NCI-H460 (cell line): Measurements from ENCODE around the gene DESI1. TPM values are rescaled to one million over a fixed set of nuclear protein-coding genes. Genes with fewer than 3 reads are reported as not detected.
"Not testable (repeated sequence)": the region's sequence is repeated elsewhere in the genome, so short reads cannot be mapped to it uniquely, and the experiment has no call there.

Source experiments
- DNase-seq: peaks from one replicate; pipeline ENCODE4 v3.0.0-alpha.2; 2016; ENCODE audit warnings: low read depth; ENCODE audit errors: extremely low read depth
- total RNA-seq: library from RNA; depleted of rRNA; stranded (reverse); fragments of >200 nt; shearing (Covaris generic); gene quantifications from 2 replicates; pipeline ENCODE4 v1.2.3, GENCODE V29; 2014

The DESI1 gene
- total RNA-seq, 1 experiment from 2014 or later = 32.4 TPM

GRCh38 chr22:41589391-41590241, 31.2 kb downstream of the DESI1 start, which contains the start of gene PMM1:
TSS of gene PMM1 (minus strand) at chr22:41589840. CDS start at chr22:41589805, 35 bp downstream.
- DNase-seq = peak; percentile 99

GRCh38 chr22:41587347-41587723, 33.5 kb downstream of the DESI1 start:
- no peak for DNase-seq

GRCh38 chr22:41585898-41586297, 34.9 kb downstream of the DESI1 start:
- DNase-seq = no peak

- DNase-seq = no peak
Observed at GRCh38 chr22:41584881-41585280, 36.0 kb downstream of the DESI1 start.

- no peak for DNase-seq
Observed at GRCh38 chr22:41582694-41583093, 38.1 kb downstream of the DESI1 start.

- no peak for DNase-seq
Observed at GRCh38 chr22:41579997-41580355, 40.9 kb downstream of the DESI1 start.

- no peak for DNase-seq
Observed at GRCh38 chr22:41579297-41579996, 41.4 kb downstream of the DESI1 start.

GRCh38 chr22:41578818-41579217, 42.0 kb downstream of the DESI1 start:
- no peak for DNase-seq

- DNase-seq = no peak
Observed at GRCh38 chr22:41578114-41578513, 42.7 kb downstream of the DESI1 start.

GRCh38 chr22:41576877-41577276, 44.0 kb downstream of the DESI1 start:
- peak; percentile 42 for DNase-seq

- DNase-seq = no peak
Observed at GRCh38 chr22:41575533-41575932, 45.3 kb downstream of the DESI1 start.

GRCh38 chr22:41574847-41575381, 45.9 kb downstream of the DESI1 start:
- no peak for DNase-seq

GRCh38 chr22:41573677-41574076, 47.2 kb downstream of the DESI1 start:
- DNase-seq = no peak

GRCh38 chr22:41572305-41572704, 48.5 kb downstream of the DESI1 start:
- DNase-seq = not testable (repeated sequence)

- DNase-seq = no peak
Observed at GRCh38 chr22:41571786-41572185, 49.1 kb downstream of the DESI1 start.

GRCh38 chr22:41570221-41570620, 50.6 kb downstream of the DESI1 start:
- no peak for DNase-seq

- no peak for DNase-seq
Observed at GRCh38 chr22:41568811-41569210, 52.0 kb downstream of the DESI1 start.

GRCh38 chr22:41567512-41567768, 53.4 kb downstream of the DESI1 start:
- DNase-seq = no peak

GRCh38 chr22:41565403-41566054, 55.3 kb downstream of the DESI1 start:
- DNase-seq = no peak

GRCh38 chr22:41564563-41564962, 56.3 kb downstream of the DESI1 start:
- no peak for DNase-seq

GRCh38 chr22:41563051-41563711, 57.7 kb downstream of the DESI1 start:
- no peak for DNase-seq
